H1 (cell line): ENCODE measurements around the gene SHH.

Source experiments
- ATF3 ChIP-seq: IDR thresholded peaks from 2 replicates; pipeline ENCODE4 v1.6.1; 2011; ENCODE audit warnings: low read depth, mild to moderate bottlenecking, low read length; ENCODE audit not compliant: insufficient read depth
- BRCA1 ChIP-seq: IDR thresholded peaks from 2 replicates; pipeline ENCODE4 v1.6.1; 2012; ENCODE audit warnings: low read depth, low read length, improper control_type of control experiment
- CTCF ChIP-seq, 3 experiments: IDR thresholded peaks; 1 replicate in 2 of 3; 2 replicates in 1 of 3; pipeline versions ENCODE4 v1.5.1 to v1.6.1; 2011; ENCODE audit warnings: low read length in 3 of 3, mild to moderate bottlenecking in 3 of 3, inconsistent platforms in 2 of 3, low read depth in 1 of 3, moderate library complexity in 1 of 3; ENCODE audit not compliant: insufficient read depth in 1 of 3; ENCODE audit errors: control extremely low read depth in 1 of 3
- GABPA ChIP-seq: IDR thresholded peaks from 2 replicates; pipeline ENCODE4 v1.6.1; 2011; ENCODE audit warnings: mild to moderate bottlenecking, low read length, moderate library complexity, borderline replicate concordance; ENCODE audit not compliant: insufficient read depth
- JUN ChIP-seq: IDR thresholded peaks from 2 replicates; pipeline ENCODE4 v1.6.1; 2011; ENCODE audit warnings: low read depth, mild to moderate bottlenecking, improper control_type of control experiment, low read length
- MAFK ChIP-seq: IDR thresholded peaks from 2 replicates; pipeline ENCODE4 v1.6.1; 2012; ENCODE audit warnings: low read depth, mild to moderate bottlenecking, improper control_type of control experiment, low read length
- MAX ChIP-seq: IDR thresholded peaks from 2 replicates; pipeline ENCODE4 v1.6.1; 2012; ENCODE audit warnings: inconsistent platforms
- POLR2AphosphoS5 ChIP-seq: IDR thresholded peaks from 2 replicates; pipeline ENCODE4 v1.6.1; 2011; ENCODE audit warnings: low read depth, low read length
- RAD21 ChIP-seq, 2 experiments: IDR thresholded peaks in 1 of 2; conservative IDR thresholded peaks in 1 of 2; 2 replicates each; pipeline ENCODE4 v1.6.1; 2011; ENCODE audit warnings: low read depth in 2 of 2, low read length in 2 of 2, improper control_type of control experiment in 1 of 2, inconsistent platforms in 1 of 2, mild to moderate bottlenecking in 1 of 2, moderate library complexity in 1 of 2
- RNF2 ChIP-seq: fragments of 200-900, 300-1000 bp; sonication (generic); IDR thresholded peaks from 2 replicates; pipeline ENCODE4 v1.7.1; 2016; ENCODE audit warnings: borderline replicate concordance, low read depth, mild to moderate bottlenecking, antibody characterized with exemption, low read length; ENCODE audit not compliant: poor library complexity, severe bottlenecking; ENCODE audit errors: missing control alignments
- SP1 ChIP-seq: IDR thresholded peaks from 2 replicates; pipeline ENCODE4 v1.6.1; 2011; ENCODE audit warnings: low read depth, low read length
- TEAD4 ChIP-seq: IDR thresholded peaks from 2 replicates; pipeline ENCODE4 v1.6.1; 2012; ENCODE audit warnings: low read depth, low read length, inconsistent platforms, mixed read lengths
- YY1 ChIP-seq: IDR thresholded peaks from 2 replicates; pipeline ENCODE4 v1.6.1; 2011; ENCODE audit warnings: low read depth, mild to moderate bottlenecking, low read length

GRCh38 chr7:155835446-155836215 is 23.4 kb upstream of the SHH start:
- TF ChIP-seq BRCA1 (no peak), TEAD4 (no peak), YY1 (no peak), RAD21 (IDR thresholded peaks at IDR 0.05 in 1 of 2, conservative IDR thresholded peaks at IDR 0.05 in 1 of 2; ENCODE audit: low read depth in 2 of 2, low read length in 2 of 2) (no peak), MAFK (no peak), CTCF (IDR thresholded peaks at IDR 0.05; ENCODE audit: control extremely low read depth in 1 of 3, insufficient read depth in 1 of 3, low read depth in 1 of 3, low read length in 3 of 3) (no peak), JUN (no peak), MAX (no peak), GABPA (no peak), POLR2AphosphoS5 (no peak), ATF3 (no peak), RNF2 (no peak), SP1 (no peak)
